Measurements from ENCODE around the gene MCHR1.

- TF ChIP-seq CTCF (IDR thresholded peaks at IDR 0.05): no peak
- TF ChIP-seq EZH2 (IDR thresholded peaks at IDR 0.05): no peak
- TF ChIP-seq EZH2phosphoT487 (IDR thresholded peaks at IDR 0.05): no peak
Measured at GRCh38 chr22:40635043-40635939, 44.0 kb upstream of the MCHR1 start.
